NCI-H774 (cell line): Measurements from ENCODE around the gene CERS2.

ENCODE experiments used
- DNase-seq: peaks from one replicate; lab custom pipeline; 2025; lab: John Stamatoyannopoulos, UW

CERS2 gene

GRCh38 chr1:150997949-150998348, 23.3 kb upstream of the CERS2 start:
- DNase-seq: no peak

- DNase-seq: no peak
Measured at GRCh38 chr1:150997126-150997872, 22.7 kb upstream of the CERS2 start.

- DNase-seq: peak; percentile 3
Measured at GRCh38 chr1:150995896-150996295, 21.3 kb upstream of the CERS2 start.

- no peak for DNase-seq
Measured at GRCh38 chr1:150995460-150995859, 20.8 kb upstream of the CERS2 start.

GRCh38 chr1:150994248-150994647, 19.6 kb upstream of the CERS2 start:
- no peak for DNase-seq

GRCh38 chr1:150992626-150993025, 18.0 kb upstream of the CERS2 start:
- no peak for DNase-seq

GRCh38 chr1:150987924-150988323, 13.3 kb upstream of the CERS2 start:
- peak; percentile 3 for DNase-seq

GRCh38 chr1:150985179-150985825, 10.7 kb upstream of the CERS2 start:
- DNase-seq: no peak

GRCh38 chr1:150981805-150982712, 7.4 kb upstream of the CERS2 start, which contains the start of gene ANXA9:
ANXA9 (plus strand) TSS chr1:150982292; CDS start chr1:150983106, 814 bp downstream.
- DNase-seq: no peak

GRCh38 chr1:150981177-150981804, 6.7 kb upstream of the CERS2 start:
- DNase-seq: peak; percentile 47

- peak; percentile 80 for DNase-seq
Measured at GRCh38 chr1:150979092-150980056, 4.7 kb upstream of the CERS2 start.

- DNase-seq: peak; percentile 21
Measured at GRCh38 chr1:150976879-150977694, 2.5 kb upstream of the CERS2 start.

GRCh38 chr1:150976401-150976821, 1.8 kb upstream of the CERS2 start:
- DNase-seq: no peak

- DNase-seq: peak; percentile 26
Measured at GRCh38 chr1:150973836-150974579, 627 bp downstream of the CERS2 start.

GRCh38 chr1:150973258-150973835, 1.3 kb downstream of the CERS2 start:
- DNase-seq: no peak

GRCh38 chr1:150972417-150972940, 2.2 kb downstream of the CERS2 start:
- DNase-seq: no peak

- no peak for DNase-seq
Measured at GRCh38 chr1:150971583-150972416, 2.8 kb downstream of the CERS2 start.
